ENCODE data around the gene TMEM163.

The TMEM163 gene

GRCh38 chr2:134448650-134449049, 270.1 kb downstream of the TMEM163 start:
- no peak for DNase-seq (ENCODE audit: extremely low read depth, low read depth)
- no peak for TF ChIP-seq CTCF (IDR thresholded peaks at IDR 0.05; ENCODE audit: low read depth, low read length)

- DNase-seq (ENCODE audit: extremely low read depth, low read depth) = no peak
- no peak for TF ChIP-seq CTCF (IDR thresholded peaks at IDR 0.05; ENCODE audit: low read depth, low read length)
These were observed 271.1 kb downstream of the TMEM163 start for GRCh38 chr2:134447669-134448068.

GRCh38 chr2:134446383-134447017, 272.3 kb downstream of the TMEM163 start:
- DNase-seq (ENCODE audit: extremely low read depth, low read depth) = no peak
- TF ChIP-seq CTCF (IDR thresholded peaks at IDR 0.05; ENCODE audit: low read depth, low read length) = no peak

- DNase-seq (ENCODE audit: extremely low read depth, low read depth) = no peak
- TF ChIP-seq CTCF (IDR thresholded peaks at IDR 0.05; ENCODE audit: low read depth, low read length) = no peak
These were observed 272.8 kb downstream of the TMEM163 start for GRCh38 chr2:134445985-134446382.

- no peak for DNase-seq (ENCODE audit: extremely low read depth, low read depth)
- no peak for TF ChIP-seq CTCF (IDR thresholded peaks at IDR 0.05; ENCODE audit: low read depth, low read length)
These were observed 273.7 kb downstream of the TMEM163 start for GRCh38 chr2:134445116-134445515.

GRCh38 chr2:134443814-134444480, 274.9 kb downstream of the TMEM163 start:
- no peak for TF ChIP-seq CTCF (IDR thresholded peaks at IDR 0.05; ENCODE audit: low read depth, low read length)

GRCh38 chr2:134441153-134441863, 277.5 kb downstream of the TMEM163 start:
- no peak for TF ChIP-seq CTCF (IDR thresholded peaks at IDR 0.05; ENCODE audit: low read depth, low read length)

More at GRCh38 chr2:134443814-134444480, 274.9 kb downstream of the TMEM163 start:
- DNase-seq (ENCODE audit: extremely low read depth, low read depth) = no peak

More at GRCh38 chr2:134441153-134441863, 277.5 kb downstream of the TMEM163 start:
- no peak for DNase-seq (ENCODE audit: extremely low read depth, low read depth)

Measured in AG09319 (cell line).